ENCODE data around the gene TAS1R3.
A peak's percentile ranks its signal among the peaks of the same experiment; 100 is the strongest.

Gene TAS1R3

GRCh38 chr1:1291548-1292441 lies 39.3 kb upstream of the TAS1R3 start:
- TF ChIP-seq CTCF (IDR thresholded peaks at IDR 0.05; ENCODE audit: insufficient read depth, missing control alignments), result peak; percentile 70
- no peak for DNase-seq (ENCODE audit: insufficient read length, low spot score)
- no peak for FAIRE-seq

- TF ChIP-seq CTCF (IDR thresholded peaks at IDR 0.05; ENCODE audit: insufficient read depth, missing control alignments), result no peak
These were observed 38.7 kb upstream of the TAS1R3 start for GRCh38 chr1:1292442-1292779.

GRCh38 chr1:1292851-1293250 lies 38.2 kb upstream of the TAS1R3 start:
- TF ChIP-seq CTCF (IDR thresholded peaks at IDR 0.05; ENCODE audit: insufficient read depth, missing control alignments), result no peak
- DNase-seq (ENCODE audit: insufficient read length, low spot score) (no peak), FAIRE-seq (no peak)

More at GRCh38 chr1:1292442-1292779, 38.7 kb upstream of the TAS1R3 start:
- no peak for FAIRE-seq
- no peak for DNase-seq (ENCODE audit: insufficient read length, low spot score)

GRCh38 chr1:1293263-1294249 lies 37.5 kb upstream of the TAS1R3 start:
- TF ChIP-seq CTCF (IDR thresholded peaks at IDR 0.05; ENCODE audit: insufficient read depth, missing control alignments), result no peak
- no peak for DNase-seq (ENCODE audit: insufficient read length, low spot score)
- FAIRE-seq, result no peak

GRCh38 chr1:1294250-1294890 lies 36.7 kb upstream of the TAS1R3 start:
- no peak for TF ChIP-seq CTCF (IDR thresholded peaks at IDR 0.05; ENCODE audit: insufficient read depth, missing control alignments)
- FAIRE-seq, result no peak

GRCh38 chr1:1295154-1295923 lies 35.7 kb upstream of the TAS1R3 start:
- FAIRE-seq (no peak), DNase-seq (ENCODE audit: insufficient read length, low spot score) (no peak)
- TF ChIP-seq CTCF (IDR thresholded peaks at IDR 0.05; ENCODE audit: insufficient read depth, missing control alignments), result no peak

More at GRCh38 chr1:1294250-1294890, 36.7 kb upstream of the TAS1R3 start:
- no peak for DNase-seq (ENCODE audit: insufficient read length, low spot score)

Measured in D721Med (cell line).